ENCODE measurements around the gene TMA16.
"Not testable (repeated sequence)": the region's sequence is repeated elsewhere in the genome, so short reads cannot be mapped to it uniquely, and the experiment has no call there.

Gene TMA16

DNA sequence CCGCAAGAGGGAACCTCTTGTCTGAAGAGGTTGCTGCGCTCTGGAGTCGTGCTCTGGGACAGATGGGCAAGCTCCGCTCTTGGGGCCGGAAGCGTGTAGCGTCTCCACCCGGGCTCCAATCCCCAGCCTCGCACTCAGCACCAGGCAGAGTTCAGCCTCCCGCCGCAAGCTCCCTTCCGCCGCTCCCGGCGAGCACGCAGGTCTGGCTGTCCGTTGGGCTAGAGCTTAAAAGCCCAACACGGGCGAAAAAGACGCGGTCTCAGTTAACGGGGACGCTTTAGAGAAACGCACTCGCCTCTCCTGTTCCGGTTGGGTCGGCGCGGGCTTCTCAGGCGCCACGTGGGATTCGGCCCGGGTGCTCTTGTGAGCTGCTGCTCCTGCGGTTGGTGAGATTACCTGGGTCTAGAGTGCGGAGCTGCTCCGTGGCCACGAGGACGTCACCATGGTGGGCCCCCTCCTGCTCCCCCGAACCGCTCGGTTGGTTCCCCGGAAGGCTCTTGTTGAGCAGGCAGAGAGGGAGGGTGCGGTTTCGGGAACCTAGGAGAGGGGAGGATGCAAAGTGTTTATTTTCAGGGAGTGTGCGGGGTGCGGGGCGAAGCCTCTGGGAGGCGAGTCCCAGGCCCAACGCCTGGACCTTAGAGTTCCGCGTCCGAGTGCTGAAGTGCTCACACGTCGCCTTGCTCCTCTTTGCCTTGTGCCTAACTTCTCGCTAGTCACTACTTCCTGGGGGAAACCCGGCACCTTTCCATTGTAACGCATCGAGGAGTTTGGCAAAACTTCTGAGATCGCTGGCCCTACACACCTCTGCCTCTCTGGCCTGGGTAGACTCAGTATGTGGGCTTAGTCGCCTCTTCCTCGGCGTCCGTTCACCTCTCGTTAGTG lies at the start of gene TMA16:
Gene TMA16 (plus strand): TSS at position 331 of the 882 bp plus-strand sequence. CDS start 112 bp downstream, at position 443.
- H3K4me3 ChIP-seq (ENCODE audit: low read length) = peak within 1 kb of the TSS; percentile 86
- no peaks in the 10 kb centered on the region for H3K27me3 ChIP-seq (ENCODE audit: control insufficient read depth, insufficient read depth, low read length)
- H3K9ac ChIP-seq (ENCODE audit: low read length) = peak within 1 kb of the TSS; percentile 95
- H3K27ac ChIP-seq (ENCODE audit: low read depth, low read length) = peak within 1 kb of the TSS; percentile 75
- H3K36me3 ChIP-seq (ENCODE audit: control insufficient read depth, insufficient read depth, low read length) = no peaks in the 10 kb centered on the region
- H3K4me1 ChIP-seq (ENCODE audit: control insufficient read depth, insufficient read depth, low read length) = no peaks in the 10 kb centered on the region

DNA sequence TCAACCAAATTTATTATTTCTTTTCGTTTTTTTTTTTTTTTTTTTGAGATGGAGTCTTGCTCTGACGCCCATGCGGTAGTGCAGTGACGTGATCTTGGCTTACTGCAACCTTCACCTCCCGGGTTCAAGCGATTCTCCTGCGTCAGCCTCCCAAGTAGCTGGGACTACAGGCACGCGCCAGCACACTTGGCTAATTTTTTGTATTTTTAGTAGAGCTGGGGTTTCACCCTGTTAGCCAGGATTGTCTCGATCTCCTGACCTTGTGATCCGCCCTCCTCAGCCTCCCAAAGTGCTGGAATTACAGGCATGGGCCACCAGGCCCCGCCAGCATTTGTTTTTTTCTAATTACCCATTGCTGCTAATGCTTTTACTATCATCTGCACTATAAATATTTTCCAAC lies 47.5 kb upstream of the TMA16 start:
- not testable (repeated sequence) for H3K27ac ChIP-seq (ENCODE audit: low read depth, low read length); H3K9ac ChIP-seq (ENCODE audit: low read length); H3K4me1 ChIP-seq (ENCODE audit: control insufficient read depth, insufficient read depth, low read length); H3K4me3 ChIP-seq (ENCODE audit: low read length); H3K27me3 ChIP-seq (ENCODE audit: control insufficient read depth, insufficient read depth, low read length); H3K36me3 ChIP-seq (ENCODE audit: control insufficient read depth, insufficient read depth, low read length)

DNA sequence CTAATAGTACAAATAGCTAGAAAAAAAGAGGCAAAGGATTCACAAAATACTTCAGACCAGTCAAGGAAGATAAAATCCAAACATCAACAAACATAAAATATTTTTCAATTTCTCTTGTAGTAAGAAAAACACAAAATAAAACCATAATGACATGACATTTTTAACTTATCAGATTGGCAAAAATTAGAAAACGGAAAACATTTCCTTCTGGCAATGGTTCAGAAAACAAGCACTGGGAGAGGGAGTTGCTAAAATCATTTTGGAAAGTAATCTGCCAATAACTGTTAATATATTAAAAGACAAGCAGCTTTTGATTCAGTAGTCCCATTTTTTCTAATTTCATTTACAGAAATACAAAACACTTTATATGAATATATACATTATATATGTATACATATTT lies 47.0 kb upstream of the TMA16 start:
- no peak overlapping the region for H3K27ac ChIP-seq (ENCODE audit: low read depth, low read length)
- no peaks in the 10 kb centered on the region for H3K27me3 ChIP-seq (ENCODE audit: control insufficient read depth, insufficient read depth, low read length)
- H3K9ac ChIP-seq (ENCODE audit: low read length) = no peak overlapping the region
- H3K36me3 ChIP-seq (ENCODE audit: control insufficient read depth, insufficient read depth, low read length) = no peaks in the 10 kb centered on the region
- no peak overlapping the region for H3K4me3 ChIP-seq (ENCODE audit: low read length)
- no peaks in the 10 kb centered on the region for H3K4me1 ChIP-seq (ENCODE audit: control insufficient read depth, insufficient read depth, low read length)

DNA sequence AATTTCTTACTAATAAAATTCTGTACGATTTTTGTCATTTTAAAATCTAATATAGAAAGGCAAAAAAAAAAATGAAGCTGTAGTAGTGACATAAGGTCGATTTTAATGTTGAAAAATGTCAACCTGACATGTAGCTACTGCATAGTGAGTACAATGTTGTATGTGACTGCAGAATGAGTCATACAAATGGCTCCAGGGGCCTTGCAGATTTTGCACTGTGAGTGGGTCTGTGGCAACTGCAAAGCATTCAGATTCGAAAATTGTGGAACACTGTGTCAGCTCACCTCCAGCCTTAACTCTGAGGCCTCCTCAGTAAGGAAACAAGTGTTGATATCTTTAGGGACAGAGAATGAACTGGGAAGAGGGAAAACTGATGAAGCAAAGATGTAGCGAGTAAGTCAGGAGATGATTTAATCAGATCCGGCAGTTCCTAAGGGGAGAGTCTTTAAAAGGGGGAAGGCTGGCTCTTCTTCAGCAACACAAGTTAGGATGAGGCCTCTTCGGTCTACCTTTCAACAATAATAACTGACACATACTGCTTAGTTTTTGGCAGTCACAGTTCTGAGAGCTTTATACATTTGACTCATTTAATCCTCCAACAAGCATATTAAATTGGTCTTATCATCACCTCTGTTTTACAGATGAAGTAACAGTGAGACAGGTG lies 45.8 kb upstream of the TMA16 start:
- H3K4me1 ChIP-seq (ENCODE audit: control insufficient read depth, insufficient read depth, low read length) = no peaks in the 10 kb centered on the region
- no peaks in the 10 kb centered on the region for H3K36me3 ChIP-seq (ENCODE audit: control insufficient read depth, insufficient read depth, low read length)
- H3K4me3 ChIP-seq (ENCODE audit: low read length) = no peak overlapping the region
- H3K27me3 ChIP-seq (ENCODE audit: control insufficient read depth, insufficient read depth, low read length) = no peaks in the 10 kb centered on the region
- H3K27ac ChIP-seq (ENCODE audit: low read depth, low read length) = no peak overlapping the region
- no peak overlapping the region for H3K9ac ChIP-seq (ENCODE audit: low read length)

DNA sequence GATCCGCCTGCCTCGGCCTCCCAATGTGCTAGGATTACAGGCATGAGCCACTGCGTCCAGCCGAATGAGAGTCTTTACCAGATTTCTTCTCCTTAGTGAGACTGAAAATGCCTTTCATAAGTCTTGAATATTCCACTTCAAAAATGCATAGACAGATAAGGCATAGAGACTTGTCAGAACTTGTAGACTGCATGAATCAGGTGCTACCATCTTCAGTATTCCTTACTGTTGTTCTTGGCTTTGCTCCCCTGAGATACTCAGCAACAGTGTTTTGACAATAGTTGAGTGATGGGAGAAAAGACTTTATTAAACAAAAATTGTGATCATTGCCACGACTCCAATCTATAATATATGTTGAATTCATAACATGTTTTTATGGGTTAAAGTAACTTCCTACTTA lies 31.9 kb upstream of the TMA16 start:
- Histone ChIP-seq H3K4me3 (ENCODE audit: low read length) (no peak overlapping the region), H3K36me3 (ENCODE audit: control insufficient read depth, insufficient read depth, low read length) (no peaks in the 10 kb centered on the region), H3K27me3 (ENCODE audit: control insufficient read depth, insufficient read depth, low read length) (no peaks in the 10 kb centered on the region), H3K4me1 (ENCODE audit: control insufficient read depth, insufficient read depth, low read length) (no peaks in the 10 kb centered on the region), H3K27ac (ENCODE audit: low read depth, low read length) (no peak overlapping the region), H3K9ac (ENCODE audit: low read length) (no peak overlapping the region)

DNA sequence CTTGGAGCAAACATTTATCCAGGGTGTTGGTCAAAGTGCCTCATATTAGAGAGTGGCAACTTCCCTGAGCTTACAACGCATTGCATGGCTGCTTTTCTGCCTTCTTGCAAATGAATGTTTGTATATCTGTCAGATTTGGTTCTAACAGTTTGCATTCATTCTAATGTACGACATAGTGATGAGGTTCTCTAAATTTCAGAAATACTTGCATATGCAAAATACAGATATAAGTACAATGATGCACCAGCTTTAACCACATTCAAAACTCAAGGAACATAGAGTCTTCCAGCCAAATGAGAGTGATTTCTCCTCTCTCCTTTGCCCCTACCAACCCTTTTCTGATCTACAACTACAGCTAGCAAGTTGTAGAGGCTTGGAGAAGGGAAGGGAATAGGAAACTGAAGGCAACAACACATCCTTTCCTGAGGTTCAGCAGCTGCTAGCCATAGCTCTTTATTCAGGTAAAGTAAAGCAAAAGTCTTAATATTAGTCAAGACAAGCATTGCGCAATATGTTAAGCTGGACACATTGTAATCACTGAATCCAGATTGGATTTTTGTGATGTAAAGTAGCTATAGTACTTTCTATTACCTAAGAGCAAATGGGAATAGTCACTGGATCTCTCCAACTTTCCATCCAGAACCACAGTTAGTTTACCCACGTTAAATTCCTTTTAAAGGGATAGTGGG lies 27.3 kb upstream of the TMA16 start:
- no peaks in the 10 kb centered on the region for H3K4me1 ChIP-seq (ENCODE audit: control insufficient read depth, insufficient read depth, low read length)
- H3K9ac ChIP-seq (ENCODE audit: low read length) = no peak overlapping the region
- H3K27me3 ChIP-seq (ENCODE audit: control insufficient read depth, insufficient read depth, low read length) = no peaks in the 10 kb centered on the region

DNA sequence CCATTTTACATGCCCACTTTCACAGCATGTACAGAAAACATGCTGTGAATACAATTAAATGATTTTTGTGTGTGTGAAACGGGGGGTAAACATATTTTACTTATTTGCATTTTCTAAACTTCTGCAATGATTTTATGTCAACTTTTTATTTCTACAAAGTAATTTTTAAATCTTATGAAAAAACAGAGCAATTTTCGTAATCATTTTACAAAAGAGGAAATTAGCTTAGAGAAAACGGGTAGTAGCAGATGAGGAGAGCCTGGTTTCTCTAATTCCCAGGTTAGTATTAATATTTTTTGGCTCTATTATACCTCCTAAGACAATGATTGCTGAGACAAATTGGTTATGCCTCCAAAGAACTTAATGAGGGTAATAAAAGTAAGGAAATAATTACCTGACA lies 24.1 kb upstream of the TMA16 start:
- no peaks in the 10 kb centered on the region for H3K36me3 ChIP-seq (ENCODE audit: control insufficient read depth, insufficient read depth, low read length)
- H3K27ac ChIP-seq (ENCODE audit: low read depth, low read length) = no peak overlapping the region
- no peaks in the 10 kb centered on the region for H3K27me3 ChIP-seq (ENCODE audit: control insufficient read depth, insufficient read depth, low read length)
- H3K4me1 ChIP-seq (ENCODE audit: control insufficient read depth, insufficient read depth, low read length) = no peaks in the 10 kb centered on the region
- no peak overlapping the region for H3K9ac ChIP-seq (ENCODE audit: low read length)
- no peak overlapping the region for H3K4me3 ChIP-seq (ENCODE audit: low read length)

More for the DNA sequence above, 27.3 kb upstream of the TMA16 start:
- Histone ChIP-seq H3K36me3 (ENCODE audit: control insufficient read depth, insufficient read depth, low read length) (no peaks in the 10 kb centered on the region), H3K4me3 (ENCODE audit: low read length) (no peak overlapping the region), H3K27ac (ENCODE audit: low read depth, low read length) (no peak overlapping the region)

DNA sequence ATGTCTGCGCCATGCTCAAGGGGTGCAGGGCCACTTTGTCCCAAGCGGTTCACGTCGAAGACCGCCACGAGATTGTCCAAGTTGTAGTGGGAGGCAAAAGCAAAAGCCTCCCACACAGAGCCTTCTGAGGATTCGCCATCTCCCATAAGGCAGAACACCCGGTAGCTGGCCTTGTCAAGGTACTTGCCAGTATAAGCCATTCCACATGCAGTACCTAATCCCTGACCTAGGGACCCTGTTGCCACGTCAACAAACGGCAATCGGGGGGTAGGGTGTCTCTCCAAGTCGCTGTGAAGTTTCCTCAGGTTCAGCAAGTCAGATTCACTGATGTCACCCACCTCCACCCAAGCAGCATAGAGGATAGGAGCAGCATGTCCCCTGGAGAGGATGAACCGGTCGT lies 21.4 kb upstream of the TMA16 start:
- Histone ChIP-seq H3K9ac (ENCODE audit: low read length) (no peak overlapping the region), H3K27ac (ENCODE audit: low read depth, low read length) (no peak overlapping the region), H3K4me1 (ENCODE audit: control insufficient read depth, insufficient read depth, low read length) (no peaks in the 10 kb centered on the region), H3K27me3 (ENCODE audit: control insufficient read depth, insufficient read depth, low read length) (no peaks in the 10 kb centered on the region), H3K36me3 (ENCODE audit: control insufficient read depth, insufficient read depth, low read length) (no peaks in the 10 kb centered on the region), H3K4me3 (ENCODE audit: low read length) (no peak overlapping the region)

DNA sequence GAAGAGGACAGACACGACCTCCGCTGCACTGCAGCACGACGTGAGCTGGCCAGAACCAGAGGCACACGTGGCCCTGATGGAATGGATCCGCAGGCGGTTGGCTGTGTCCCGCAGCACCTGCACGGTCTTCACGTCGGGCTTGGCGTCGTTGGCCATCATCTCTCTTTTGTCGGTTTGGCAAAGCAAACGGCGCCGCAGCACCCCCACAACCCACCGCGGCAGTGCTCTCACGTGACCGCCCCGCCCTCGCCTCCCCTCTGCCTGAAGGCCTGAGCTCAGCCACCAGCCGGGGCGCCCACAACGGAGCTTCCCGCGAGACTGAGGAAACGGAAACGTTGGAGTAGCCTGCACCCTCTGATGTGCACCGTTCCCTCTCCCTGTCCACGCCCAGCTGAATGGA lies 20.9 kb upstream of the TMA16 start, which contains the start of gene TKTL2:
Gene TKTL2 (minus strand): TSS at position 179 of the 400 bp plus-strand sequence. CDS start 20 bp downstream, at position 159.
- Histone ChIP-seq H3K36me3 (ENCODE audit: control insufficient read depth, insufficient read depth, low read length) (no peaks in the 10 kb centered on the region), H3K4me3 (ENCODE audit: low read length) (no peak within 1 kb of the TSS), H3K4me1 (ENCODE audit: control insufficient read depth, insufficient read depth, low read length) (no peaks in the 10 kb centered on the region), H3K27ac (ENCODE audit: low read depth, low read length) (no peak within 1 kb of the TSS), H3K9ac (ENCODE audit: low read length) (no peak within 1 kb of the TSS), H3K27me3 (ENCODE audit: control insufficient read depth, insufficient read depth, low read length) (no peaks in the 10 kb centered on the region)

DNA sequence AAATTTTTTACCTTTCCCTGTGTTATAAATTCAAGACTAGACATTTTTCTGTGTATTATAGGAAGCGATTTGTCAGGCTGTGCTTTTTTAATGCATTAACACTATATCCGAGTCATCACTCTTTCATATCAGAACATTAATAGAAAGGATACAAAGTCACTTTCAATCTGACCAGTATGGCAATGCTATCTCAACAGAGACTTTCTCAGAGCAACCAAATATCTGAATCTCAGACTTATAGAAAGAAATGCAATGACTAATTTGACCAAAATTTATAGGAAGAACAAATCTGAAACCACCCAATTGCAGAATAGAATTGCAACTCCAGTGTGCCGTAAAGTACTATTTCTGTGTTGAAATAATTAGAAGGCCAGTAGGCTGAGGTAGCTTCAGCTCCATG lies 20.5 kb upstream of the TMA16 start:
- Histone ChIP-seq H3K9ac (ENCODE audit: low read length) (no peak overlapping the region), H3K4me1 (ENCODE audit: control insufficient read depth, insufficient read depth, low read length) (no peaks in the 10 kb centered on the region), H3K27ac (ENCODE audit: low read depth, low read length) (no peak overlapping the region), H3K4me3 (ENCODE audit: low read length) (no peak overlapping the region), H3K36me3 (ENCODE audit: control insufficient read depth, insufficient read depth, low read length) (no peaks in the 10 kb centered on the region), H3K27me3 (ENCODE audit: control insufficient read depth, insufficient read depth, low read length) (no peaks in the 10 kb centered on the region)

DNA sequence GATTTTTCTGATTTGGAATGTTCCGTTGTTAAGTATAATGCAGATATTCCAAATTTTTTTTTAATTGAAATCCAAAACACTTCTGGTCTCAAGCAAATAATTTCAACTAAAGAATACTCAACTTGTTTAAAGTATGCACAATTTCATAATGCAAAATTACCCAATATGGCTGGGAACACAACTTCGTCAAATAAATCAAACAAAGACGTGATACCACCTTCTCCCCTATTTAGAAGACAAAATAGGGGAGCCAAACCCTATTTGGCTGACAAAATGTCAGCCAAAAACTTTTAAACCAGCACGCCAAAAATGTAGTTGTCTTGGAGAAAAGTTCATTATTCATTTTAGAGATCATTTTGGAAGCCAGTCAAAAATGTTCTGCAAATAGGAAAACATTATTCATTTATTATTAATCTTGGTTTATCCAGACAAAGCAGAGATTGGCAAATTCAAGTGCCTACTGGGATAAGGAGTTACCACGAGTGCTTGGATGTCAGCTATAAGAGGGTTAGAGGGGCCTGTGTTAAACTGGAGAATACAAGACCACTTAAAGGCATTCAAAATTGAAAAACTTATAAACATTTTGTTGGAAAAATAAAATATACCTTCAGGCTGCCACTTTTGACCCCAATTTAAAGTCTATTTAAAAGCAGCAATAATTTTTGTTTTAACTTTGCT lies 17.6 kb upstream of the TMA16 start:
- Histone ChIP-seq H3K36me3 (ENCODE audit: control insufficient read depth, insufficient read depth, low read length) (no peaks in the 10 kb centered on the region), H3K27me3 (ENCODE audit: control insufficient read depth, insufficient read depth, low read length) (no peaks in the 10 kb centered on the region), H3K27ac (ENCODE audit: low read depth, low read length) (no peak overlapping the region), H3K4me3 (ENCODE audit: low read length) (no peak overlapping the region), H3K9ac (ENCODE audit: low read length) (no peak overlapping the region), H3K4me1 (ENCODE audit: control insufficient read depth, insufficient read depth, low read length) (no peaks in the 10 kb centered on the region)

DNA sequence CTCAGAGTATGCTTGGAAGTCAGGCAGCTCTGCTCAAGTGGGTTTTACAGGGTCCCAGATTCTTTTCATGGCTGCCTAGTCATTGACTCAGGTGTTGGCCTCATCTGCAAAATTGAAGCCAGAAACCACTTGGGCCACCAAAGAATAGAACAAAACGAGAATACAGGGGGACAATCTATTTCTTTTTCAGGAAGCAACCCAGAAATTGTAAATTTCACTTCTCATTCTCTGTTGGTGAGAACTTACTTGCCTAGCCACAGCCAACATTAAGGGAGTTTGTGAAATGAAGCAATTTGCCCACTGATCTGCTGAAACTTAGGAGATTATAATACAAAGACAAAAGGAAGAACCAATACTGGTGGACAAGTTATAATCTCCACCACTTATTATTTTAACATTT lies 12.3 kb upstream of the TMA16 start:
- no peak overlapping the region for H3K9ac ChIP-seq (ENCODE audit: low read length)
- no peak overlapping the region for H3K4me3 ChIP-seq (ENCODE audit: low read length)
- H3K4me1 ChIP-seq (ENCODE audit: control insufficient read depth, insufficient read depth, low read length) = no peaks in the 10 kb centered on the region
- H3K27me3 ChIP-seq (ENCODE audit: control insufficient read depth, insufficient read depth, low read length) = no peaks in the 10 kb centered on the region
- no peak overlapping the region for H3K27ac ChIP-seq (ENCODE audit: low read depth, low read length)
- no peaks in the 10 kb centered on the region for H3K36me3 ChIP-seq (ENCODE audit: control insufficient read depth, insufficient read depth, low read length)

All from rectal smooth muscle tissue (tissue), 1 donor.